H9 (cell line): Measurements from ENCODE around the gene NSUN2. TPM values are rescaled to one million over a fixed set of nuclear protein-coding genes. Genes with fewer than 3 reads are reported as not detected.

ENCODE experiments used
- DNase-seq: peaks from one replicate; pipeline ENCODE4 v3.0.0-alpha.2; 2017
- H2AFZ ChIP-seq: one replicate; pipeline ENCODE4 v1.6.1; 2013; ENCODE audit warnings: mild to moderate bottlenecking, low read length, control low read depth, moderate library complexity
- H2AK5ac ChIP-seq: 2 replicates; pipeline ENCODE4 v1.6.1; 2013; ENCODE audit warnings: low read length, control low read depth, mixed read lengths; ENCODE audit not compliant: insufficient read length
- H2BK120ac ChIP-seq: one replicate; pipeline ENCODE4 v1.6.1; 2013; ENCODE audit warnings: low read depth, mild to moderate bottlenecking, low read length, control low read depth, inconsistent platforms; ENCODE audit not compliant: poor library complexity, severe bottlenecking
- H2BK12ac ChIP-seq: 2 replicates; pipeline ENCODE4 v1.6.1; 2013; ENCODE audit warnings: low read length, control low read depth, mixed read lengths, low read depth; ENCODE audit not compliant: insufficient read length
- H2BK15ac ChIP-seq: 2 replicates; pipeline ENCODE4 v1.6.1; 2013; ENCODE audit warnings: low read depth, low read length, control low read depth
- H2BK20ac ChIP-seq: one replicate; pipeline ENCODE4 v1.6.1; 2013; ENCODE audit warnings: low read depth, mild to moderate bottlenecking, low read length, control low read depth, inconsistent platforms; ENCODE audit not compliant: poor library complexity, severe bottlenecking
- H2BK5ac ChIP-seq: 2 replicates; pipeline ENCODE4 v1.6.1; 2013; ENCODE audit warnings: low read length, control low read depth, mixed read lengths; ENCODE audit not compliant: insufficient read length
- H3K14ac ChIP-seq: 2 replicates; pipeline ENCODE4 v1.6.1; 2013; ENCODE audit warnings: low read length, control low read depth; ENCODE audit not compliant: insufficient read depth
- H3K18ac ChIP-seq: 2 replicates; pipeline ENCODE4 v1.6.1; 2013; ENCODE audit warnings: low read depth, mild to moderate bottlenecking, mixed read lengths, low read length, control low read depth; ENCODE audit not compliant: insufficient read length
- H3K23ac ChIP-seq: 2 replicates; pipeline ENCODE4 v1.6.1; 2013; ENCODE audit warnings: low read length, control low read depth, mixed read lengths, low read depth; ENCODE audit not compliant: insufficient read length
- H3K23me2 ChIP-seq: 2 replicates; pipeline ENCODE4 v1.6.1; 2013; ENCODE audit warnings: low read depth, mild to moderate bottlenecking, mixed read lengths, low read length, control low read depth; ENCODE audit not compliant: insufficient read length, poor library complexity, severe bottlenecking
- H3K27ac ChIP-seq: 2 replicates; pipeline ENCODE4 v1.5.1; 2013; ENCODE audit warnings: low read length, control low read depth, mixed read lengths, low read depth; ENCODE audit not compliant: insufficient read length
- H3K27me3 ChIP-seq: 2 replicates; pipeline ENCODE4 v1.6.1; 2013; ENCODE audit warnings: low read length, control low read depth, inconsistent platforms; ENCODE audit not compliant: insufficient read depth
- H3K4ac ChIP-seq: 2 replicates; pipeline ENCODE4 v1.6.1; 2013; ENCODE audit warnings: low read depth, mild to moderate bottlenecking, control low read depth, inconsistent platforms, low read length, moderate library complexity
- H3K4me1 ChIP-seq: 2 replicates; pipeline ENCODE4 v1.6.1; 2013; ENCODE audit warnings: low read length, control low read depth, inconsistent platforms; ENCODE audit not compliant: insufficient read depth
- H3K4me2 ChIP-seq: 2 replicates; pipeline ENCODE4 v1.6.1; 2013; ENCODE audit warnings: low read length, control low read depth, mixed read lengths; ENCODE audit not compliant: insufficient read length, insufficient read depth
- H3K56ac ChIP-seq: 2 replicates; pipeline ENCODE4 v1.6.1; 2013; ENCODE audit warnings: low read depth, mild to moderate bottlenecking, mixed read lengths, low read length, control low read depth; ENCODE audit not compliant: insufficient read length
- H3K79me1 ChIP-seq: 2 replicates; pipeline ENCODE4 v1.6.1; 2013; ENCODE audit warnings: low read depth, mild to moderate bottlenecking, moderate library complexity, low read length, control low read depth, inconsistent platforms; ENCODE audit not compliant: insufficient read depth, poor library complexity, severe bottlenecking
- H3K79me2 ChIP-seq: 2 replicates; pipeline ENCODE4 v1.6.1; 2013; ENCODE audit warnings: low read length, control low read depth, inconsistent platforms; ENCODE audit not compliant: insufficient read depth
- H3K9ac ChIP-seq: 2 replicates; pipeline ENCODE4 v1.6.1; 2013; ENCODE audit warnings: low read length, control low read depth, mixed read lengths; ENCODE audit not compliant: insufficient read length; ENCODE audit errors: extremely low read depth
- H3K9me3 ChIP-seq: one replicate; pipeline ENCODE4 v1.6.1; 2013; ENCODE audit warnings: low read depth, low read length, inconsistent platforms; ENCODE audit not compliant: control insufficient read depth
- H3T11ph ChIP-seq: one replicate; pipeline ENCODE4 v1.6.1; 2013; ENCODE audit warnings: mild to moderate bottlenecking, low read length, control low read depth, inconsistent platforms
- H4K20me1 ChIP-seq: one replicate; pipeline ENCODE4 v1.6.1; 2013; ENCODE audit not compliant: control insufficient read depth, insufficient read length, insufficient read depth
- H4K5ac ChIP-seq: 2 replicates; pipeline ENCODE4 v1.6.1; 2013; ENCODE audit warnings: low read depth, mild to moderate bottlenecking, mixed read lengths, low read length, control low read depth; ENCODE audit not compliant: insufficient read length
- H4K8ac ChIP-seq: replicated peaks from 2 replicates; pipeline ENCODE4 v1.6.1; 2013; ENCODE audit warnings: low read length, control low read depth, mixed read lengths, low read depth; ENCODE audit not compliant: insufficient read length
- H4K91ac ChIP-seq: 2 replicates; pipeline ENCODE4 v1.6.1; 2013; ENCODE audit warnings: low read depth, mild to moderate bottlenecking, moderate library complexity, mixed read lengths, low read length, control low read depth; ENCODE audit not compliant: insufficient read length
- H3K27ac Mint-ChIP-seq, 3 experiments: 2 replicates in 2 of 3; 3 replicates in 1 of 3; pipeline ENCODE4 v1.8.0; 2020 to 2021; ENCODE audit warnings: mixed read lengths in 3 of 3, mild to moderate bottlenecking in 1 of 3, moderate library complexity in 1 of 3
- H3K27me3 Mint-ChIP-seq: 2 replicates; pipeline ENCODE4 v1.8.0; 2021; ENCODE audit warnings: low read depth, mild to moderate bottlenecking, moderate library complexity, mixed read lengths
- H3K36me3 Mint-ChIP-seq, 3 experiments: 2 replicates in 2 of 3; 3 replicates in 1 of 3; pipeline ENCODE4 v1.8.0; 2020 to 2021; ENCODE audit warnings: low read depth in 3 of 3, mixed read lengths in 3 of 3; ENCODE audit not compliant: insufficient read depth in 1 of 3
- H3K4me1 Mint-ChIP-seq, 2 experiments: 2 replicates each; pipeline ENCODE4 v1.8.0; 2020; ENCODE audit warnings: mixed read lengths in 2 of 2
- H3K4me3 Mint-ChIP-seq, 2 experiments: 2 replicates in 1 of 2; 3 replicates in 1 of 2; pipeline ENCODE4 v1.8.0; 2020 to 2021; ENCODE audit warnings: mild to moderate bottlenecking in 2 of 2, mixed read lengths in 2 of 2, moderate library complexity in 1 of 2
- H3K9me3 Mint-ChIP-seq, 2 experiments: 2 replicates in 1 of 2; 3 replicates in 1 of 2; pipeline ENCODE4 v1.8.0; 2020; ENCODE audit warnings: mild to moderate bottlenecking in 2 of 2, mixed read lengths in 2 of 2, moderate library complexity in 1 of 2
- CTCF ChIP-seq: fragments of 200-600 bp; sonication (generic); conservative IDR thresholded peaks from 3 replicates; pipeline ENCODE4 v1.8.0; 2021; ENCODE audit warnings: antibody characterized with exemption, mild to moderate bottlenecking
- WGBS: extraction: QIAGEN DNeasy Blood & Tissue Kit; methylation state at CpG from one replicate; pipeline ENCODE4 v1.1.7; 2013; ENCODE audit warnings: missing lambda C conversion rate, low lambda C conversion rate, mixed read lengths; ENCODE audit not compliant: insufficient read length; ENCODE audit errors: extremely low coverage; 5-methylcytosine and 5-hydroxymethylcytosine counted together
- total RNA-seq: library from RNA; stranded (reverse); gene quantifications from 2 replicates; pipeline ENCODE4 v1.2.1, GENCODE V29; 2021

The NSUN2 gene
- total RNA-seq, 1 experiment from 2014 or later = 115 TPM

- Histone ChIP-seq H3K23ac (no peak overlapping the region), H2BK120ac (no peak overlapping the region), H3K27ac (no peak overlapping the region), H3K4ac (no peak overlapping the region), H3K9ac (no peak overlapping the region), H2BK12ac (no peak overlapping the region), H3K4me2 (no peak overlapping the region), H3K79me1 (peaks cover 3% of the 10 kb centered on the region), H3K27me3 (no peaks in the 10 kb centered on the region), H2BK20ac (no peak overlapping the region), H2BK5ac (no peak overlapping the region), H2BK15ac (no peak overlapping the region), H3K9me3 (no peaks in the 10 kb centered on the region), H4K8ac (no peak overlapping the region), H4K5ac (no peak overlapping the region), H3K79me2 (no peaks in the 10 kb centered on the region), H3K18ac (no peak overlapping the region), H4K91ac (no peak overlapping the region), H3K14ac (no peak overlapping the region), H3K4me1 (no peaks in the 10 kb centered on the region), H2AFZ (no peak overlapping the region), H4K20me1 (no peaks in the 10 kb centered on the region), H2AK5ac (no peak overlapping the region), H3K56ac (no peak overlapping the region), H3T11ph (no peak overlapping the region), H3K23me2 (no peaks in the 10 kb centered on the region)
- WGBS = no CpG with 5 or more reads among the region's 5 CpGs
- no peak for DNase-seq
- Mint-ChIP-seq H3K27me3 (no peaks in the 10 kb centered on the region), H3K4me3 (no peak overlapping the region), H3K4me1 (no peaks in the 10 kb centered on the region), H3K36me3 (peaks cover 63 to 98% (median 91%) of the 10 kb centered on the region in 3 experiments; a peak in 6 of 7 replicates), H3K27ac (no peak overlapping the region), H3K9me3 (no peaks in the 10 kb centered on the region)
- no peak for TF ChIP-seq CTCF
Observed at GRCh38 chr5:6603643-6604042, 29.2 kb downstream of the NSUN2 start.
